Uterus (tissue), 2 donors: ENCODE results near the gene MEF2A.

Experiments
- CTCF ChIP-seq, 4 experiments: fragments of 200-600 bp in 2 of 4; fragments of 450-650 bp in 2 of 4; sonication (generic) in 2 of 4; IDR thresholded peaks; one replicate each; pipeline ENCODE4 v1.5.1; 2016 to 2019; ENCODE audit warnings: antibody characterized with exemption in 4 of 4, mild to moderate bottlenecking in 2 of 4, moderate library complexity in 1 of 4
- POLR2A ChIP-seq, 2 donors: fragments of 450-650 bp; IDR thresholded peaks; one replicate each; pipeline ENCODE4 v1.6.1; 2016; ENCODE audit warnings: antibody characterized with exemption in 2 of 2, mild to moderate bottlenecking in 1 of 2, moderate library complexity in 1 of 2

- TF ChIP-seq CTCF (IDR thresholded peaks at IDR 0.05): no peak
- TF ChIP-seq POLR2A (IDR thresholded peaks at IDR 0.05): no peak
These were observed 48.3 kb downstream of the MEF2A start for GRCh38 chr15:99613887-99614647.
